H1 (cell line): Measurements from ENCODE around the gene DDX43. TPM values are rescaled to one million over a fixed set of nuclear protein-coding genes. Genes with fewer than 3 reads are reported as not detected.

Experiments
- CBX5 ChIP-seq: fragments of 300-800, 300-1000 bp; sonication (generic); IDR thresholded peaks from 2 replicates; pipeline ENCODE4 v1.7.1; 2016; ENCODE audit warnings: antibody characterized with exemption, low read length, low read depth
- CHD7 ChIP-seq: fragments of 300-600 bp; sonication (generic); IDR thresholded peaks from 2 replicates; pipeline ENCODE4 v1.7.1; 2012; ENCODE audit warnings: low read length, moderate library complexity, mild to moderate bottlenecking, inconsistent platforms; ENCODE audit not compliant: insufficient replicate concordance
- EZH2 ChIP-seq: fragments of 200-600 bp; sonication (generic); IDR thresholded peaks from 2 replicates; pipeline ENCODE4 v1.7.1; 2012; ENCODE audit warnings: low read depth, mild to moderate bottlenecking, moderate library complexity, low read length, inconsistent platforms; ENCODE audit not compliant: severe bottlenecking
- GTF2F1 ChIP-seq: IDR thresholded peaks from 2 replicates; pipeline ENCODE4 v1.6.1; 2012; ENCODE audit warnings: low read depth, low read length, improper control_type of control experiment, borderline replicate concordance
- HDAC6 ChIP-seq: IDR thresholded peaks from one replicate; pipeline ENCODE4 v1.7.1; 2012; ENCODE audit warnings: low read depth, mild to moderate bottlenecking, inconsistent platforms, low read length, moderate library complexity
- POLR2A ChIP-seq, 2 experiments: IDR thresholded peaks; 1 replicate in 1 of 2; 2 replicates in 1 of 2; pipeline ENCODE4 v1.6.1; 2011; ENCODE audit warnings: low read depth in 2 of 2, low read length in 2 of 2, mild to moderate bottlenecking in 2 of 2; ENCODE audit errors: control extremely low read depth in 1 of 2
- polyA plus RNA-seq, 7 experiments: library from polyadenylated mRNA; depleted of rRNA in 3 of 7; stranded (reverse) in 5 of 7; unstranded in 2 of 7; fragments of >200 nt in 5 of 7; fragments of 200-250 nt in 2 of 7; gene quantifications; 1 replicate in 5 of 7; 2 replicates in 1 of 7; 4 replicates in 1 of 7; pipeline versions ENCODE4 v1.2.1 to v1.2.3, GENCODE V29; 2011 to 2013; ENCODE audit warnings: missing spikeins in 2 of 7, mixed read lengths in 2 of 7
- total RNA-seq: library from RNA; stranded (reverse); fragmentation: NEBNext Ultra II Directional; extraction: Animal tissue kit (Norgen Biotek cat#: 25700); gene quantifications from 2 replicates; pipeline ENCODE4 v1.2.1, GENCODE V29; 2021

Gene DDX43
- total and polyA plus RNA-seq, 2 of the 8 experiments (the other 6 are each of a cell fraction or from before 2014, with no cell fraction given) = 0.05 TPM; not detected in 1

- TF ChIP-seq CHD7 = no peak
- no peak for TF ChIP-seq CBX5
- TF ChIP-seq POLR2A (IDR thresholded peaks at IDR 0.05; ENCODE audit: control extremely low read depth in 1 of 2, low read depth in 2 of 2, low read length in 2 of 2) = no peak
- TF ChIP-seq GTF2F1 = no peak
- no peak for TF ChIP-seq HDAC6
- TF ChIP-seq EZH2 = no peak
Measured at GRCh38 chr6:73367761-73368355, 26.8 kb upstream of the DDX43 start (continued).
